HEK293T (cell line): ENCODE measurements around the gene C5orf24.

Experiments
- CTCF ChIA-PET: fragments of 350-600 bp; formaldehyde crosslinking; extraction: SDS; loops from one replicate; lab custom pipeline; 2021; ENCODE audit warnings: antibody characterized with exemption, inconsistent platforms; lab: Yijun Ruan, JAX
- POLR2A ChIA-PET: fragments of 350-600 bp; formaldehyde crosslinking; extraction: SDS; loops from one replicate; lab custom pipeline; 2020; ENCODE audit warnings: antibody characterized with exemption, inconsistent platforms; lab: Yijun Ruan, JAX
- DNase-seq: peaks from one replicate; pipeline ENCODE4 v3.0.0; 2012; ENCODE audit warnings: mixed read lengths; ENCODE audit errors: extremely low spot score
- ARNT ChIP-seq: fragments of 450-650 bp; IDR thresholded peaks from 2 replicates; pipeline ENCODE4 v1.6.1; 2017; ENCODE audit warnings: mild to moderate bottlenecking
- BHLHE40 ChIP-seq: fragments of 450-650 bp; IDR thresholded peaks from 2 replicates; pipeline ENCODE4 v1.6.1; 2016; ENCODE audit warnings: mild to moderate bottlenecking, moderate library complexity, borderline replicate concordance
- CTBP1 ChIP-seq: fragments of 450-650 bp; IDR thresholded peaks from 2 replicates; pipeline ENCODE4 v1.6.1; 2016; ENCODE audit warnings: borderline replicate concordance
- ELF4 ChIP-seq: fragments of 450-650 bp; IDR thresholded peaks from 2 replicates; pipeline ENCODE4 v1.6.1; 2017; ENCODE audit warnings: antibody characterized with exemption
- FOXA1 ChIP-seq: fragments of 450-650 bp; IDR thresholded peaks from 2 replicates; pipeline ENCODE4 v1.6.1; 2016; ENCODE audit warnings: mild to moderate bottlenecking
- FOXK2 ChIP-seq: fragments of 450-650 bp; IDR thresholded peaks from 2 replicates; pipeline ENCODE4 v1.6.1; 2016; ENCODE audit warnings: mild to moderate bottlenecking
- FOXM1 ChIP-seq: fragments of 450-650 bp; IDR thresholded peaks from 2 replicates; pipeline ENCODE4 v1.6.1; 2017; ENCODE audit warnings: mild to moderate bottlenecking, borderline replicate concordance
- HDGF ChIP-seq: fragments of 450-650 bp; IDR thresholded peaks from 2 replicates; pipeline ENCODE4 v1.6.1; 2017; ENCODE audit warnings: antibody characterized with exemption, borderline replicate concordance
- L3MBTL2 ChIP-seq: fragments of 450-650 bp; conservative IDR thresholded peaks from 2 replicates; pipeline ENCODE4 v1.6.1; 2016; ENCODE audit warnings: mild to moderate bottlenecking
- LEF1 ChIP-seq: fragments of 450-650 bp; IDR thresholded peaks from 2 replicates; pipeline ENCODE4 v1.6.1; 2017; ENCODE audit warnings: mild to moderate bottlenecking, borderline replicate concordance
- NFRKB ChIP-seq: fragments of 450-650 bp; IDR thresholded peaks from 2 replicates; pipeline ENCODE4 v1.6.1; 2016; ENCODE audit warnings: mild to moderate bottlenecking, moderate library complexity
- SP1 ChIP-seq: fragments of 450-650 bp; IDR thresholded peaks from 2 replicates; pipeline ENCODE4 v1.6.1; 2017
- SUZ12 ChIP-seq: fragments of 450-650 bp; IDR thresholded peaks from 2 replicates; pipeline ENCODE4 v1.6.1; 2016; ENCODE audit warnings: mild to moderate bottlenecking
- TARDBP ChIP-seq: fragments of 450-650 bp; IDR thresholded peaks from 2 replicates; pipeline ENCODE4 v1.6.1; 2016
- ZNF384 ChIP-seq: fragments of 450-650 bp; IDR thresholded peaks from 2 replicates; pipeline ENCODE4 v1.6.1; 2016
- TF ChIP-seq, protein P1 (sequence below): fragments of 450-650 bp; IDR thresholded peaks from 2 replicates; pipeline ENCODE4 v1.6.1; 2016

The C5orf24 gene

DNA sequence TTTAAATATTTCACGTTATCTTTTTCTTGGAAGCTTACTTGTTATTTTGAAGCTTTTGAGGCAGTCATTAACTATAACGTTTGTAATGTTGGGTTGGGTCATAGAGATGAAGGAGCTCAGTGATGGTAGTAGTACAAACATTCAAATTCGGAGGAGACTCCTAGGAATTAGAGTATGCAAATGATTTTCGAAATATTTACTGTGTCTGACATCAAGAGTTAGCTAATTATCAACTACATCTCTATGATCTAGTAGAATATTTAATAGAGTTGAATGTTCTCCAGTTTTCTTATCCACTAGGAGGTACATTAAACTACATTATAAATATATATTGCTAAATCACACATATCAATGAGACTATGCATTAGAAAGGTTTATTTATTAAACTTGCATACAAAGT lies 28.8 kb upstream of the C5orf24 start:
- no peak for DNase-seq
- ChIA-PET CTCF (interaction anchor here (0.6 to 1.1 kb wide), 2 partner anchors 14 to 79 kb away, joined by 3 to 4 read pairs; partner anchors contain the start of gene CAMLG), POLR2A (no interaction called here)
- no peak for TF ChIP-seq SP1
- TF ChIP-seq ELF4 = no peak
- TF ChIP-seq FOXM1 = no peak
- TF ChIP-seq CTBP1 = no peak
- TF ChIP-seq BHLHE40 = no peak
- no peak for TF ChIP-seq ZNF384
- TF ChIP-seq ARNT = no peak
- TF ChIP-seq LEF1 = no peak
- no peak for TF ChIP-seq L3MBTL2

DNA sequence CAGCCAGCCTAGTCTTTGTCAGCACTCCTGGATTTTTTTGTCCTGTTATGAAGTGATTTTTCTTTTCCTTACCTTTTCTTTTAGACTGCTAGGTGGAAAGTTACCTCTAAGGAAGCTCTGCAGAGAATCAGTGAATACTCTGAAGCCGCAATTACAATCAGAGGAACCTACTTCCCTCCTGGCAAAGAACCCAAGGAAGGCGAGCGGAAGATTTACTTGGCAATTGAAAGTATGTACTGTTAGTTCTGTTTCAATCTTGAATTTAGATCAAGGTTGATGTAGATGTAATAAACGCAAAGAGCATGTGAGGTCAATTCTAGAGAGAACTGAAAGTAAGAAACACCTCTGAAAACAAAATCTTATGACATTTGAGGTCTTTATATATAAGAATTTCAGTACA lies 27.0 kb upstream of the C5orf24 start:
- TF ChIP-seq ARNT (no peak), L3MBTL2 (no peak), LEF1 (no peak), SUZ12 (no peak), ZNF384 (no peak), TARDBP (no peak), BHLHE40 (no peak), FOXK2 (no peak), ELF4 (no peak), SP1 (no peak), HDGF (no peak), CTBP1 (no peak), FOXA1 (no peak), NFRKB (no peak), FOXM1 (no peak)
- TF ChIP-seq, protein P1, sequence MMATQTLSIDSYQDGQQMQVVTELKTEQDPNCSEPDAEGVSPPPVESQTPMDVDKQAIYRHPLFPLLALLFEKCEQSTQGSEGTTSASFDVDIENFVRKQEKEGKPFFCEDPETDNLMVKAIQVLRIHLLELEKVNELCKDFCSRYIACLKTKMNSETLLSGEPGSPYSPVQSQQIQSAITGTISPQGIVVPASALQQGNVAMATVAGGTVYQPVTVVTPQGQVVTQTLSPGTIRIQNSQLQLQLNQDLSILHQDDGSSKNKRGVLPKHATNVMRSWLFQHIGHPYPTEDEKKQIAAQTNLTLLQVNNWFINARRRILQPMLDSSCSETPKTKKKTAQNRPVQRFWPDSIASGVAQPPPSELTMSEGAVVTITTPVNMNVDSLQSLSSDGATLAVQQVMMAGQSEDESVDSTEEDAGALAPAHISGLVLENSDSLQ = no peak
- ChIA-PET POLR2A (no interaction called here), CTCF (no interaction called here)
- DNase-seq = no peak

DNA sequence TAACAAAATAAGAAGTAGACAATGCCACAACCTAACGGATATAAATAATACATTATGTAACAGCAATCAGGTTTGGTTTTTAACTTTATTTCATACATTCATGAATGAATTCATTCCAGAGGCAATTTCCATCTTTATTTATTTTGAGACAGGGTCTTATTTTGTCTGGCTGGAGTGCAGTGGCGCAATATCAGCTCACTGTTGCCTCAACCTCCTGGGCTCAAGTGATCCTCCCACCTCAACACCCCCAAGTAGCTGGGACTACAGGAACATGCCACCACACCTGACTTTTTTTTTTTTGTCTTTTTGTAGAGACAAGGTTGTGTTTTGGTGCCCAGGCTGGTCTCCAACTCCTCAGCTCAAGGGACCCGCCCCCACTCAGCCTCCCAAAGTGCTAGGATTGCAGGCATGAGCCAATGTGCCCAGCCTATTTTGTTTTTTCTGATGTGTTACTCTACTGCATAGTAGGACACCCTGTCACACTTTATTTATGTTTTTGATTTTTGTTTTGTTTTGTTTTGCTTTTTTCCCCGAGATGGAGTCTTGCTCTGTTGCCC lies 26.3 kb upstream of the C5orf24 start:
- ChIA-PET POLR2A (interaction anchor here (0.6 kb wide), 1 partner anchor 87 kb away, joined by 3 read pairs; no protein-coding TSS in a partner anchor), CTCF (no interaction called here)
- no peak for DNase-seq
- TF ChIP-seq TARDBP = no peak
- TF ChIP-seq L3MBTL2 = no peak
- TF ChIP-seq BHLHE40 = no peak
- TF ChIP-seq FOXA1 = no peak
- no peak for TF ChIP-seq HDGF
- TF ChIP-seq FOXK2 = no peak
- TF ChIP-seq CTBP1 = no peak
- TF ChIP-seq ZNF384 = no peak

DNA sequence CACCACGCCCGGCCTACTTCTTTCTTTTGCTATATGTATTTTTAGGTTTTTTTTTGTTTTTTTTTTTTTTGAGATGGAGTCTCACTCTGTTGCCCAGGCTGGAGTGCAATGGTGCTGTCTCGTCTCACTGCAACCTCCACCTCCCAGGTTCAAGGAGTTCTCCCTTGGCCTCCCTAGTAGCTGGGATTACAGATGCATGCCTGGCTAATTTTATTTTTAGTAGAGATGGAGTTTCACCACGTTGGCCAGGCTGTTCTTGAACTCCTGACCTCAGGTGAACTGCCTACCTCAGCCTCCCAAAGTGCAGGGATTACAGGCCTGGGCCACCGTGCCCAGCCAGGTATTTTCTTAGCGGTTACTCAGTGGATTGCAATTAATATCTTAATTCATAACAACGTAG lies 23.9 kb upstream of the C5orf24 start:
- ChIA-PET CTCF (no interaction called here), POLR2A (no interaction called here)
- no peak for DNase-seq
- no peak for TF ChIP-seq ARNT
- no peak for TF ChIP-seq NFRKB
- TF ChIP-seq SP1 = no peak
- TF ChIP-seq, protein P1 = no peak

DNA sequence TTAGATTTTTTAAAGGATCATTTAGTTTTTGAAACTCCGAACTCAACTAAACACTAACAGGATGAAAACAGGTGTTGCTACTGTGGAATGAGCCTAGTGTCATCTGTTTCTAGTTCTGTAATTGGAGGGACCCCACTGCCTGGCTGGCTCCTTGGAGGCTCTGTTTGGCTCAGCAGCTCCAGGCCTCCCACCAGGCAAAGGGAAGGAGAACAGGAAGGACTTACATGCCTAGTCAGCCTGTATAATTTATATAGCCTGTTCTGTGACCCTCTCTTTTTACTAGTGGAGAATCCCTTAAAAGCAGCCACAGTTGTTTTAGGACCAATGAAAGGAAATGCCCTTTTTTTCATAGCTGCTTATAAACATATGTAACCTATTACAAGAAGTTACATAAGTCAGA lies 21.1 kb upstream of the C5orf24 start:
- POLR2A ChIA-PET = interaction anchor here (1.2 kb wide), 2 partner anchors 9 to 21 kb away, joined by 4 read pairs; partner anchors contain the start of gene C5orf24
- CTCF ChIA-PET = interaction anchor here (1.1 kb wide), 1 partner anchor 18 kb away, joined by 3 read pairs; no protein-coding TSS in a partner anchor
- DNase-seq = no peak
- TF ChIP-seq FOXM1 (no peak), L3MBTL2 (no peak), ZNF384 (no peak), ARNT (no peak), FOXA1 (no peak), CTBP1 (no peak), SP1 (no peak), TARDBP (no peak), HDGF (no peak), LEF1 (no peak), SUZ12 (no peak), FOXK2 (no peak)

DNA sequence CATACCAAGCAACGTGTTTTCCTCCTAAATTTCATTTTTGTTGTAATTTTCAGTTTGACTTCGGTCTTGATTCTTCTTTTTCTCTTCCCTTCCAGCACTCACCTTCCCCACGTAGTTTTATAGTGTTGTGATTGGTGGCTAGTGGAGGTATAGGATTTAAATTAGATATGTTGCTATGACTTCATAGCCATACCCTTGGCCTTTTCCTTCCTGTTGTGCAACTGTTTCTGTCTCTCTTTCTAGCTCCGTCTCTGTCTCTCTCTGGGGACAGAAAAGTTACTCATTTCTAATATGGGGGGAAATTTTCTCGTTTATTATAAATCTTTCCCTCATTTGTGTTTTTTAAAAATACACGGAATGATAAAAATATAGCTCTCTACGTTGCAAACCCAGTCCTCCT lies 20.6 kb upstream of the C5orf24 start:
- ChIA-PET POLR2A (interaction anchor here (1.2 kb wide), 2 partner anchors 10 to 20 kb away, joined by 4 read pairs; partner anchors contain the start of gene C5orf24), CTCF (no interaction called here)

More for the DNA sequence above, 20.6 kb upstream of the C5orf24 start:
- no peak for DNase-seq
- TF ChIP-seq L3MBTL2 (no peak), NFRKB (no peak), FOXM1 (no peak), SP1 (no peak), CTBP1 (no peak), BHLHE40 (no peak), ARNT (no peak), FOXK2 (no peak), LEF1 (no peak), TARDBP (no peak), HDGF (no peak), SUZ12 (no peak), FOXA1 (no peak), ZNF384 (no peak), ELF4 (no peak)
- TF ChIP-seq, protein P1 = no peak
